Esophagus muscularis mucosa (tissue), 4 donors: ENCODE results near the gene PGBD5. TPM values are rescaled to one million over a fixed set of nuclear protein-coding genes. Genes with fewer than 3 reads are reported as not detected.

Experiments
- DNase-seq: peaks from one replicate; pipeline ENCODE4 v3.0.0-alpha.2; 2017; ENCODE audit errors: extremely low spot score
- H3K27ac ChIP-seq, 4 donors: fragments of 200-600 bp; sonication (generic); replicated peaks in 1 of 4; 1 replicate in 3 of 4; 2 replicates in 1 of 4; pipeline ENCODE4 v1.5.1; 2016 to 2019; ENCODE audit warnings: mild to moderate bottlenecking in 1 of 4
- H3K27me3 ChIP-seq, 4 donors: fragments of 200-600 bp; sonication (generic); one replicate each; pipeline versions ENCODE4 v1.5.1 to v1.6.0; 2016 to 2019
- H3K36me3 ChIP-seq, 4 donors: fragments of 200-600 bp; sonication (generic); one replicate each; pipeline ENCODE4 v1.5.1; 2016 to 2019
- H3K4me1 ChIP-seq, 4 donors: fragments of 200-600 bp; sonication (generic); one replicate each; pipeline ENCODE4 v1.5.1; 2016 to 2019
- H3K4me3 ChIP-seq, 4 donors: fragments of 200-600 bp; sonication (generic); 1 replicate in 2 of 4; 2 replicates in 2 of 4; pipeline ENCODE4 v1.5.1; 2016 to 2019; ENCODE audit warnings: mild to moderate bottlenecking in 4 of 4, moderate library complexity in 1 of 4
- H3K9me3 ChIP-seq, 4 donors: fragments of 200-600 bp; sonication (generic); 1 replicate in 3 of 4; 2 replicates in 1 of 4; pipeline ENCODE4 v1.5.1; 2016 to 2019
- CTCF ChIP-seq, 3 experiments: fragments of 200-600 bp in 2 of 3; fragments of 450-650 bp in 1 of 3; sonication (generic) in 2 of 3; IDR thresholded peaks; one replicate each; pipeline ENCODE4 v1.5.1; 2017 to 2019; ENCODE audit warnings: antibody characterized with exemption in 3 of 3, mild to moderate bottlenecking in 2 of 3, moderate library complexity in 1 of 3
- EP300 ChIP-seq: sonication (generic); formaldehyde crosslinking; IDR thresholded peaks from one replicate; pipeline ENCODE4 v1.6.1; 2017; ENCODE audit warnings: antibody characterized with exemption
- POLR2A ChIP-seq: fragments of 450-650 bp; IDR thresholded peaks from one replicate; pipeline ENCODE4 v1.6.1; 2017; ENCODE audit warnings: antibody characterized with exemption, moderate library complexity, mild to moderate bottlenecking, low read depth
- POLR2AphosphoS5 ChIP-seq, 2 donors: sonication (generic); formaldehyde crosslinking; IDR thresholded peaks; one replicate each; pipeline ENCODE4 v1.6.1; 2017; ENCODE audit warnings: antibody characterized with exemption in 2 of 2
- WGBS: methylation state at CpG from one replicate; pipeline ENCODE4 v1.1.5; 2018; 5-methylcytosine and 5-hydroxymethylcytosine counted together
- intact Hi-C: fragments of 100-400 bp; cut with DNase I; formaldehyde crosslinking; loops from one replicate; pipeline ENCODE4 v1.15.1; 2023
- total RNA-seq, 4 donors: library from RNA; depleted of rRNA; stranded (reverse); fragments of >200 nt; gene quantifications; one replicate each; pipeline versions ENCODE4 v1.1.0 to v1.2.1, GENCODE V29; 2016

The PGBD5 gene
- total RNA-seq, 4 donors from 2014 or later, result 0.19 to 1.2 (median 0.62) TPM

GRCh38 chr1:230355128-230355527 is 71.0 kb downstream of the PGBD5 start:
- TF ChIP-seq POLR2A (no peak), POLR2AphosphoS5 (IDR thresholded peaks at IDR 0.05) (no peak), CTCF (IDR thresholded peaks at IDR 0.05) (no peak), EP300 (no peak)
- intact Hi-C loops, result no loop called here
- no peaks in the 10 kb centered on the region for H3K4me1 ChIP-seq
- no peak for DNase-seq
- no peaks in the 10 kb centered on the region for H3K9me3 ChIP-seq
- no peak overlapping the region for H3K4me3 ChIP-seq
- 95% methylated on average over 4 of the region's 4 CpGs for WGBS
- H3K27me3 ChIP-seq, result no peaks in the 10 kb centered on the region
- H3K27ac ChIP-seq, result no peak overlapping the region
- no peaks in the 10 kb centered on the region for H3K36me3 ChIP-seq

- 79% methylated on average over 3 of the region's 4 CpGs for WGBS
- TF ChIP-seq POLR2A (no peak), CTCF (IDR thresholded peaks at IDR 0.05) (no peak), POLR2AphosphoS5 (IDR thresholded peaks at IDR 0.05) (no peak), EP300 (no peak)
- no peak for DNase-seq
- H3K4me1 ChIP-seq, result peaks cover 0 to 6% (median 3%) of the 10 kb centered on the region in 4 donors
- H3K4me3 ChIP-seq, result no peak overlapping the region
- no peaks in the 10 kb centered on the region for H3K27me3 ChIP-seq
- no peak overlapping the region for H3K27ac ChIP-seq
- H3K9me3 ChIP-seq, result no peaks in the 10 kb centered on the region
- no peaks in the 10 kb centered on the region for H3K36me3 ChIP-seq
- intact Hi-C loops, result no loop called here
Measured at GRCh38 chr1:230354005-230354404, 72.1 kb downstream of the PGBD5 start.

- Histone ChIP-seq H3K4me1 (peaks cover 0 to 18% (median 13%) of the 10 kb centered on the region in 4 donors), H3K36me3 (no peaks in the 10 kb centered on the region), H3K27me3 (no peaks in the 10 kb centered on the region), H3K27ac (no peak overlapping the region), H3K9me3 (no peaks in the 10 kb centered on the region), H3K4me3 (no peak overlapping the region)
- intact Hi-C loops, result no loop called here
- WGBS, result 84% methylated on average over 6 of the region's 6 CpGs
- no peak for DNase-seq
- no peak for TF ChIP-seq POLR2AphosphoS5 (IDR thresholded peaks at IDR 0.05)
- TF ChIP-seq EP300, result no peak
- TF ChIP-seq POLR2A, result no peak
- no peak for TF ChIP-seq CTCF (IDR thresholded peaks at IDR 0.05)
Measured at GRCh38 chr1:230352537-230352936, 73.6 kb downstream of the PGBD5 start.

- no peak for DNase-seq
- H3K9me3 ChIP-seq, result no peaks in the 10 kb centered on the region
- no peak overlapping the region for H3K27ac ChIP-seq
- no peaks in the 10 kb centered on the region for H3K27me3 ChIP-seq
- WGBS, result 75% methylated on average over 6 of the region's 6 CpGs
- peaks cover 0 to 18% (median 13%) of the 10 kb centered on the region in 4 donors for H3K4me1 ChIP-seq
- TF ChIP-seq POLR2A, result no peak
- no peak for TF ChIP-seq EP300
- no peak for TF ChIP-seq CTCF (IDR thresholded peaks at IDR 0.05)
- no peak for TF ChIP-seq POLR2AphosphoS5 (IDR thresholded peaks at IDR 0.05)
- intact Hi-C loops, result no loop called here
- no peak overlapping the region for H3K4me3 ChIP-seq
- no peaks in the 10 kb centered on the region for H3K36me3 ChIP-seq
Measured at GRCh38 chr1:230351983-230352382, 74.1 kb downstream of the PGBD5 start.

GRCh38 chr1:230351514-230351913 is 74.6 kb downstream of the PGBD5 start:
- no peak for TF ChIP-seq CTCF (IDR thresholded peaks at IDR 0.05)
- no peak for TF ChIP-seq POLR2AphosphoS5 (IDR thresholded peaks at IDR 0.05)
- TF ChIP-seq EP300, result no peak
- no peak for TF ChIP-seq POLR2A
- Histone ChIP-seq H3K27ac (no peak overlapping the region), H3K9me3 (no peaks in the 10 kb centered on the region), H3K4me3 (no peak overlapping the region), H3K4me1 (peaks cover 0 to 18% (median 13%) of the 10 kb centered on the region in 4 donors), H3K36me3 (no peaks in the 10 kb centered on the region), H3K27me3 (no peaks in the 10 kb centered on the region)
- 59% methylated on average over 2 of the region's 2 CpGs for WGBS
- intact Hi-C loops, result no loop called here
- no peak for DNase-seq
